ENCODE results near the gene LUC7L2.
"Not testable (repeated sequence)": the region's sequence is repeated elsewhere in the genome, so short reads cannot be mapped to it uniquely, and the experiment has no call there.

Gene LUC7L2

GRCh38 chr7:139403601-139404000 is 43.9 kb downstream of the LUC7L2 start:
- DNase-seq = no peak

- no peak for DNase-seq
Measured at GRCh38 chr7:139407555-139407954, 47.9 kb downstream of the LUC7L2 start.

GRCh38 chr7:139414743-139415402 is 55.2 kb downstream of the LUC7L2 start:
- not testable (repeated sequence) for DNase-seq

GRCh38 chr7:139416405-139416804 is 56.7 kb downstream of the LUC7L2 start:
- no peak for DNase-seq

GRCh38 chr7:139417478-139417877 is 57.8 kb downstream of the LUC7L2 start:
- no peak for DNase-seq

- DNase-seq = no peak
Measured at GRCh38 chr7:139421123-139421522, 61.4 kb downstream of the LUC7L2 start.

- DNase-seq = no peak
Measured at GRCh38 chr7:139422126-139422525, 62.4 kb downstream of the LUC7L2 start.

GRCh38 chr7:139423091-139423490 is 63.4 kb downstream of the LUC7L2 start:
- DNase-seq = no peak

- DNase-seq = no peak
Measured at GRCh38 chr7:139424004-139424403, 64.3 kb downstream of the LUC7L2 start.

GRCh38 chr7:139425701-139426100 is 66.0 kb downstream of the LUC7L2 start:
- DNase-seq = not testable (repeated sequence)

- DNase-seq = no peak
Measured at GRCh38 chr7:139426258-139427028, 66.7 kb downstream of the LUC7L2 start.

GRCh38 chr7:139427029-139427420 is 67.3 kb downstream of the LUC7L2 start:
- no peak for DNase-seq

- DNase-seq = no peak
Measured at GRCh38 chr7:139427788-139428187, 68.1 kb downstream of the LUC7L2 start.

GRCh38 chr7:139429735-139430134 is 70.0 kb downstream of the LUC7L2 start:
- DNase-seq = not testable (repeated sequence)

GRCh38 chr7:139430443-139430842 is 70.7 kb downstream of the LUC7L2 start:
- no peak for DNase-seq

- no peak for DNase-seq
Measured at GRCh38 chr7:139431010-139431409, 71.3 kb downstream of the LUC7L2 start.

GRCh38 chr7:139431459-139431858 is 71.8 kb downstream of the LUC7L2 start:
- DNase-seq = no peak

- no peak for DNase-seq
Measured at GRCh38 chr7:139436806-139437205, 77.1 kb downstream of the LUC7L2 start.

GRCh38 chr7:139439375-139439774 is 79.7 kb downstream of the LUC7L2 start:
- no peak for DNase-seq

GRCh38 chr7:139441961-139442360 is 82.3 kb downstream of the LUC7L2 start:
- no peak for DNase-seq

- DNase-seq = no peak
Measured at GRCh38 chr7:139446051-139446890, 86.6 kb downstream of the LUC7L2 start.

GRCh38 chr7:139450851-139451250 is 91.2 kb downstream of the LUC7L2 start:
- DNase-seq = no peak

- DNase-seq = no peak
Measured at GRCh38 chr7:139451638-139452037, 91.9 kb downstream of the LUC7L2 start.

Measured in DMS 273 treated with DMSO at 0.1 percent for 48 hours (cell line).